HL-60 (cell line): ENCODE results near the gene P2RY13.

Experiments
- DNase-seq, 2 experiments: peaks; one replicate each; pipeline ENCODE4 v3.0.0-alpha.2; 2010 to 2020; ENCODE audit warnings: low read depth in 1 of 2, low spot score in 1 of 2
- H3K27ac ChIP-seq: fragments of 250-450 bp; sonication (Bioruptor Pico); replicated peaks from 2 replicates; pipeline ENCODE4 v1.5.1; 2020; ENCODE audit warnings: mild to moderate bottlenecking, moderate library complexity
- H3K27me3 ChIP-seq: fragments of 250-450 bp; sonication (Bioruptor Pico); 2 replicates; pipeline ENCODE4 v1.5.1; 2021; ENCODE audit warnings: mild to moderate bottlenecking, moderate library complexity; ENCODE audit not compliant: insufficient read depth, poor library complexity, severe bottlenecking
- H3K4me3 ChIP-seq: replicated peaks from 2 replicates; pipeline ENCODE4 v1.5.1; 2011; ENCODE audit warnings: mild to moderate bottlenecking, control low read depth, low read length; ENCODE audit not compliant: insufficient read depth
- GABPA ChIP-seq: IDR thresholded peaks from 2 replicates; pipeline ENCODE4 v1.6.1; 2012; ENCODE audit warnings: low read depth
- POLR2AphosphoS5 ChIP-seq: IDR thresholded peaks from 2 replicates; pipeline ENCODE4 v1.6.1; 2012; ENCODE audit warnings: low read depth
- SPI1 ChIP-seq: IDR thresholded peaks from 2 replicates; pipeline ENCODE4 v1.6.1; 2012; ENCODE audit warnings: low read depth, mild to moderate bottlenecking, borderline replicate concordance
- TF ChIP-seq, protein P1 (sequence below): IDR thresholded peaks from 2 replicates; pipeline ENCODE4 v1.6.1; 2012; ENCODE audit warnings: low read depth; ENCODE audit not compliant: insufficient replicate concordance
- TF ChIP-seq, protein P2 (sequence below): IDR thresholded peaks from one replicate; pipeline ENCODE4 v1.5.1; 2011; ENCODE audit warnings: low read length, control low read depth, inconsistent platforms; ENCODE audit not compliant: insufficient read depth

The P2RY13 gene

DNA sequence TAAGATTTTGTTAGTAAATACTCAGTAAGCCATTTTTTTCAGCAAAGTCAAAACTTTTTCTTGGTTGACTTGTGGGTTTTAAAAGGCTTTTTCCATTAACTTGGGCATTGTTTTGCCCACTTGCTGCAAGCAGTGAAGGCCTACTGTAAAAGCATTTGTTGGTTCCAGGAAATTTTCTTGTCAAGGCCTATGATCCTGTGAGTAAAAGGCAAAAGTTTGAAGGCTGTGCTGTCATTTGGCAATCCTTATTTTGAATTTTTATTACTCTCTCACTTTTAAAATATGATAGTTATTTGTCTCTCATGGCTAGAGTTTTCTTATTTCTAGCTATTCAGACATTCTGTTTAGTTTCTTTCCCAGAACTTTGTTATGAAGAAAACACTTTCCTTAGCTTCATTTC is 42.2 kb upstream of the P2RY13 start:
- no peak for DNase-seq
- H3K4me3 ChIP-seq: no peak overlapping the region
- TF ChIP-seq POLR2AphosphoS5 (no peak), SPI1 (no peak), GABPA (no peak)
- TF ChIP-seq, protein P1, sequence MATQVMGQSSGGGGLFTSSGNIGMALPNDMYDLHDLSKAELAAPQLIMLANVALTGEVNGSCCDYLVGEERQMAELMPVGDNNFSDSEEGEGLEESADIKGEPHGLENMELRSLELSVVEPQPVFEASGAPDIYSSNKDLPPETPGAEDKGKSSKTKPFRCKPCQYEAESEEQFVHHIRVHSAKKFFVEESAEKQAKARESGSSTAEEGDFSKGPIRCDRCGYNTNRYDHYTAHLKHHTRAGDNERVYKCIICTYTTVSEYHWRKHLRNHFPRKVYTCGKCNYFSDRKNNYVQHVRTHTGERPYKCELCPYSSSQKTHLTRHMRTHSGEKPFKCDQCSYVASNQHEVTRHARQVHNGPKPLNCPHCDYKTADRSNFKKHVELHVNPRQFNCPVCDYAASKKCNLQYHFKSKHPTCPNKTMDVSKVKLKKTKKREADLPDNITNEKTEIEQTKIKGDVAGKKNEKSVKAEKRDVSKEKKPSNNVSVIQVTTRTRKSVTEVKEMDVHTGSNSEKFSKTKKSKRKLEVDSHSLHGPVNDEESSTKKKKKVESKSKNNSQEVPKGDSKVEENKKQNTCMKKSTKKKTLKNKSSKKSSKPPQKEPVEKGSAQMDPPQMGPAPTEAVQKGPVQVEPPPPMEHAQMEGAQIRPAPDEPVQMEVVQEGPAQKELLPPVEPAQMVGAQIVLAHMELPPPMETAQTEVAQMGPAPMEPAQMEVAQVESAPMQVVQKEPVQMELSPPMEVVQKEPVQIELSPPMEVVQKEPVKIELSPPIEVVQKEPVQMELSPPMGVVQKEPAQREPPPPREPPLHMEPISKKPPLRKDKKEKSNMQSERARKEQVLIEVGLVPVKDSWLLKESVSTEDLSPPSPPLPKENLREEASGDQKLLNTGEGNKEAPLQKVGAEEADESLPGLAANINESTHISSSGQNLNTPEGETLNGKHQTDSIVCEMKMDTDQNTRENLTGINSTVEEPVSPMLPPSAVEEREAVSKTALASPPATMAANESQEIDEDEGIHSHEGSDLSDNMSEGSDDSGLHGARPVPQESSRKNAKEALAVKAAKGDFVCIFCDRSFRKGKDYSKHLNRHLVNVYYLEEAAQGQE: no peak
- TF ChIP-seq, protein P2, sequence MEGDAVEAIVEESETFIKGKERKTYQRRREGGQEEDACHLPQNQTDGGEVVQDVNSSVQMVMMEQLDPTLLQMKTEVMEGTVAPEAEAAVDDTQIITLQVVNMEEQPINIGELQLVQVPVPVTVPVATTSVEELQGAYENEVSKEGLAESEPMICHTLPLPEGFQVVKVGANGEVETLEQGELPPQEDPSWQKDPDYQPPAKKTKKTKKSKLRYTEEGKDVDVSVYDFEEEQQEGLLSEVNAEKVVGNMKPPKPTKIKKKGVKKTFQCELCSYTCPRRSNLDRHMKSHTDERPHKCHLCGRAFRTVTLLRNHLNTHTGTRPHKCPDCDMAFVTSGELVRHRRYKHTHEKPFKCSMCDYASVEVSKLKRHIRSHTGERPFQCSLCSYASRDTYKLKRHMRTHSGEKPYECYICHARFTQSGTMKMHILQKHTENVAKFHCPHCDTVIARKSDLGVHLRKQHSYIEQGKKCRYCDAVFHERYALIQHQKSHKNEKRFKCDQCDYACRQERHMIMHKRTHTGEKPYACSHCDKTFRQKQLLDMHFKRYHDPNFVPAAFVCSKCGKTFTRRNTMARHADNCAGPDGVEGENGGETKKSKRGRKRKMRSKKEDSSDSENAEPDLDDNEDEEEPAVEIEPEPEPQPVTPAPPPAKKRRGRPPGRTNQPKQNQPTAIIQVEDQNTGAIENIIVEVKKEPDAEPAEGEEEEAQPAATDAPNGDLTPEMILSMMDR: no peak
- H3K27ac ChIP-seq: no peak overlapping the region
- no peaks in the 10 kb centered on the region for H3K27me3 ChIP-seq

- Histone ChIP-seq H3K27me3 (no peaks in the 10 kb centered on the region), H3K4me3 (no peak overlapping the region), H3K27ac (no peak overlapping the region)
- no peak for DNase-seq
- no peak for TF ChIP-seq SPI1
- TF ChIP-seq, protein P1: no peak
- TF ChIP-seq, protein P2: no peak
- TF ChIP-seq GABPA: no peak
- no peak for TF ChIP-seq POLR2AphosphoS5
These were observed 38.1 kb upstream of the P2RY13 start for GRCh38 chr3:151367448-151367847.

DNA sequence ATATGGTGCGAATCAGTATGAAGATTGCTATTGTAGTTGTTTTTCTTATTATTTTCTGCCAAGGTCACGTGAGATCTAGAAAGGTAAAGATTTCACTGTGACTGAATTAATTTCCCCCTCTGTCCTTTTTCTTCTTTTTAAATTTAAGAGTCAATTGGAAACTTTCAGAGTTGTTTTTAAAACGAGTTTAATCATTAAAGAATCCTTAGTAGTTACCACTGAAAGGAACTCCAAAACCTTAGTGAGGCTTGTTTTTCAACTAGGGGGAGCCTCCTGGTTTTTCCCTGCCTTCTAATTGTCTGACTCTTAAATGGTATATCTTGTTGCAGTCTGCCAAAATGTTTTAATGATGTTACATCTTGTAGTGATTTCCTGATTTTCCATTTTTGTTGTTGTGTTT is 37.6 kb upstream of the P2RY13 start:
- TF ChIP-seq, protein P1: no peak
- TF ChIP-seq SPI1 (no peak), POLR2AphosphoS5 (no peak), GABPA (no peak)
- TF ChIP-seq, protein P2: no peak
- Histone ChIP-seq H3K27me3 (no peaks in the 10 kb centered on the region), H3K4me3 (no peak overlapping the region), H3K27ac (no peak overlapping the region)
- DNase-seq: no peak
